ENCODE measurements around the gene SCYL3. TPM values are rescaled to one million over a fixed set of nuclear protein-coding genes. Genes with fewer than 3 reads are reported as not detected.

SCYL3 gene
- polyA plus RNA-seq, 1 experiment, result 9.8 TPM

DNA sequence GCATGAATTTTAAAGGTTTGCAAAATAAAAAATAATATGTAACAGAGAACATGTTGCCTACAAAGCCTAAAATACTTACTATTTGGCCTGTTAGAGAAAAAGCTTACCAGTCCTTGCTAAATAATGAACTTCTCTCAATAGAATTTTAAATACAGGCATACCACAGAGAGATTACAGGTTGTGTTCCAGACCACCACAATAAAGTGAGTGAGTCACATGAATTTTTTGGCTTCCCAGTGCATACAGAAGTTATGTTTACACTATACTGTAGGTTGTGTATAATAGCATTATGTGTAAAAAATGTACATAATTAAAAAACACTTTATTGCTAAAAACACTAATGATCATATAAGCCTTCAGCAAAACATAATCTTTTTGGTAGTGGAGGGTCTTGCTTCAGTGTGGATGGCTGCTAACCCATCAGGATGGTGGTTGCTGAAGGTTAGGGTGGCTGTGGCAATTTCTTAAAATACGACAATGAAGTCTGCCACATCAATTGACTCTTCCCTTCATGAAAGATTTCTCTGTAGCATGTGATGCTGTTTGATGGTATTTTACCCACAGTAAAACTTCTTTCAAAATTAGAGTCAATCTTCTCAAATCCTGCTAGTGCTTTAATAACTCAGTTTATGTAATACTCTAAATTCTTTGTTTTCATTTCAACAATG is 48.6 kb downstream of the SCYL3 start:
- H3K9me3 ChIP-seq (ENCODE audit: control insufficient read depth, insufficient read depth, low read length), result no peaks in the 10 kb centered on the region
- no peak for DNase-seq (ENCODE audit: low read depth, low spot score)
- no peaks in the 10 kb centered on the region for H3K27me3 ChIP-seq (ENCODE audit: control insufficient read depth, insufficient read depth, low read length)
- POLR2A ChIA-PET, result no interaction called here
- TF ChIP-seq, protein P1, sequence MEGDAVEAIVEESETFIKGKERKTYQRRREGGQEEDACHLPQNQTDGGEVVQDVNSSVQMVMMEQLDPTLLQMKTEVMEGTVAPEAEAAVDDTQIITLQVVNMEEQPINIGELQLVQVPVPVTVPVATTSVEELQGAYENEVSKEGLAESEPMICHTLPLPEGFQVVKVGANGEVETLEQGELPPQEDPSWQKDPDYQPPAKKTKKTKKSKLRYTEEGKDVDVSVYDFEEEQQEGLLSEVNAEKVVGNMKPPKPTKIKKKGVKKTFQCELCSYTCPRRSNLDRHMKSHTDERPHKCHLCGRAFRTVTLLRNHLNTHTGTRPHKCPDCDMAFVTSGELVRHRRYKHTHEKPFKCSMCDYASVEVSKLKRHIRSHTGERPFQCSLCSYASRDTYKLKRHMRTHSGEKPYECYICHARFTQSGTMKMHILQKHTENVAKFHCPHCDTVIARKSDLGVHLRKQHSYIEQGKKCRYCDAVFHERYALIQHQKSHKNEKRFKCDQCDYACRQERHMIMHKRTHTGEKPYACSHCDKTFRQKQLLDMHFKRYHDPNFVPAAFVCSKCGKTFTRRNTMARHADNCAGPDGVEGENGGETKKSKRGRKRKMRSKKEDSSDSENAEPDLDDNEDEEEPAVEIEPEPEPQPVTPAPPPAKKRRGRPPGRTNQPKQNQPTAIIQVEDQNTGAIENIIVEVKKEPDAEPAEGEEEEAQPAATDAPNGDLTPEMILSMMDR (IDR thresholded peaks at IDR 0.05; ENCODE audit: low read depth, low read length), result no peak
- H3K27ac ChIP-seq (ENCODE audit: low read depth, low read length), result no peak overlapping the region
- CTCF ChIA-PET, result no interaction called here
- H3K4me3 ChIP-seq (ENCODE audit: low read depth, low read length), result no peak overlapping the region

- Histone ChIP-seq H3K4me3 (ENCODE audit: low read depth, low read length) (no peak overlapping the region), H3K9me3 (ENCODE audit: control insufficient read depth, insufficient read depth, low read length) (no peaks in the 10 kb centered on the region), H3K27ac (ENCODE audit: low read depth, low read length) (no peak overlapping the region), H3K27me3 (ENCODE audit: control insufficient read depth, insufficient read depth, low read length) (no peaks in the 10 kb centered on the region)
- CTCF ChIA-PET, result interaction anchor here (0.8 kb wide), 1 partner anchor 13 kb away, joined by 3 read pairs; no protein-coding TSS in a partner anchor
- POLR2A ChIA-PET, result no interaction called here
- no peak for DNase-seq (ENCODE audit: low read depth, low spot score)
- TF ChIP-seq, protein P1 (IDR thresholded peaks at IDR 0.05; ENCODE audit: low read depth, low read length), result no peak
Measured at GRCh38 chr1:169838942-169839341, 54.8 kb downstream of the SCYL3 start.

DNA sequence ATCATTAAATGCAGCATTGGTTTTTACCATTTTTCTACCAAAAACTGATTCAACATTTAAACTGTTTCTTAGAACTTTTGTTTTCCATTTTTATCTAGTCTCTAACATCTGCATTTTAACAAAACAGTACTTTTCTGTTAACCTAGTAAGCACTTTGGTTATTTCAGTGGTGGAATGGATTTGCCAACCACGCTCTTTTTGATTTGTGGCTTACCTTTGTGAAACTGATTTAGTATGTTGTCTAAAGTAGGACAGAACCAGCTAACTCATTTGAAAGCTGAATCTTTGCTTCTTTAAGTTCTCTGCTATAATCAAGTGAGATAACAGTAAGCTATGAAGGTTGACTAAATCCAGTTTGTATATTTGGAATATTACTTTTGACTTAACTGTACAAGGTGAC is 57.5 kb downstream of the SCYL3 start:
- ChIA-PET CTCF (no interaction called here), POLR2A (interaction anchor here (1.1 kb wide), 1 partner anchor 57 kb away, joined by 3 read pairs; the partner anchor contains the start of gene SCYL3)
- Histone ChIP-seq H3K4me3 (ENCODE audit: low read depth, low read length) (no peak overlapping the region), H3K27me3 (ENCODE audit: control insufficient read depth, insufficient read depth, low read length) (no peaks in the 10 kb centered on the region), H3K27ac (ENCODE audit: low read depth, low read length) (no peak overlapping the region), H3K9me3 (ENCODE audit: control insufficient read depth, insufficient read depth, low read length) (no peaks in the 10 kb centered on the region)
- TF ChIP-seq, protein P1 (IDR thresholded peaks at IDR 0.05; ENCODE audit: low read depth, low read length), result no peak
- no peak for DNase-seq (ENCODE audit: low read depth, low spot score)

DNA sequence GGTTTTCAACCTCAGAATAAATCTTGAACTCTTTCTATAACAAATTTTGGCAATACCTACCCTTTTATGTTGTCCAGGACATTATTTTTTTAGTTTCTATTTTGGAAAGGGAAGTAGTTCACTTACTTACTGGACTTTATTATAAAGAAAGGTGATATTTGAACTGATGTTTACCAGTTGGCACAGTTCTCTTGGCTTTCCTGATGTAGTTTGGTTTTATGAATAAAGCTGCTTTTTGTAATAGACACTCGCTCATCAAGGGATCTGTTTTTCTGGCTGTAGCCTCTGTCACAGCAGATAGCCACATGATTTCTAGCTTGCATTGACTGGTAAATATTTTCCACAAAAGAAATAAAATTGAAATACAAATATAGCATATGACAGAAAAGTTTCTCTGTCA is 58.0 kb downstream of the SCYL3 start:
- ChIA-PET CTCF (no interaction called here), POLR2A (interaction anchor here (1.1 kb wide), 1 partner anchor 58 kb away, joined by 3 read pairs; the partner anchor contains the start of gene SCYL3)
- H3K27me3 ChIP-seq (ENCODE audit: control insufficient read depth, insufficient read depth, low read length), result no peaks in the 10 kb centered on the region
- no peak for DNase-seq (ENCODE audit: low read depth, low spot score)
- H3K27ac ChIP-seq (ENCODE audit: low read depth, low read length), result no peak overlapping the region
- no peak overlapping the region for H3K4me3 ChIP-seq (ENCODE audit: low read depth, low read length)
- no peaks in the 10 kb centered on the region for H3K9me3 ChIP-seq (ENCODE audit: control insufficient read depth, insufficient read depth, low read length)
- TF ChIP-seq, protein P1 (IDR thresholded peaks at IDR 0.05; ENCODE audit: low read depth, low read length), result no peak

GRCh38 chr1:169834869-169835268 is 58.8 kb downstream of the SCYL3 start:
- POLR2A ChIA-PET, result no interaction called here
- DNase-seq (ENCODE audit: low read depth, low spot score), result no peak
- CTCF ChIA-PET, result no interaction called here
- H3K27ac ChIP-seq (ENCODE audit: low read depth, low read length), result no peak overlapping the region
- no peaks in the 10 kb centered on the region for H3K27me3 ChIP-seq (ENCODE audit: control insufficient read depth, insufficient read depth, low read length)
- no peak overlapping the region for H3K4me3 ChIP-seq (ENCODE audit: low read depth, low read length)
- no peaks in the 10 kb centered on the region for H3K9me3 ChIP-seq (ENCODE audit: control insufficient read depth, insufficient read depth, low read length)
- TF ChIP-seq, protein P1 (IDR thresholded peaks at IDR 0.05; ENCODE audit: low read depth, low read length), result no peak

Data from AG04450 (cell line).